Uterus (tissue), 4 donors: ENCODE measurements around the gene ITGA11. TPM values are rescaled to one million over a fixed set of nuclear protein-coding genes. Genes with fewer than 3 reads are reported as not detected.

Experiments used
- DNase-seq, 2 donors: peaks; one replicate each; pipeline ENCODE4 v3.0.0-alpha.2; 2019 to 2020
- H3K27ac ChIP-seq, 2 donors: fragments of 200-600 bp; sonication (generic); 1 replicate in 1 of 2; 2 replicates in 1 of 2; pipeline ENCODE4 v1.5.1; 2016 to 2018
- H3K27me3 ChIP-seq, 2 donors: fragments of 200-600 bp; sonication (generic); one replicate each; pipeline ENCODE4 v1.5.1; 2018 to 2019; ENCODE audit warnings: control low read depth in 1 of 2
- H3K36me3 ChIP-seq, 2 donors: fragments of 200-600 bp; sonication (generic); one replicate each; pipeline ENCODE4 v1.5.1; 2019; ENCODE audit warnings: control low read depth in 1 of 2
- H3K4me1 ChIP-seq, 2 donors: fragments of 200-600 bp; sonication (generic); one replicate each; pipeline ENCODE4 v1.5.1; 2018 to 2019; ENCODE audit warnings: control low read depth in 1 of 2
- H3K4me3 ChIP-seq, 2 donors: fragments of 200-600 bp; sonication (generic); 1 replicate in 1 of 2; 2 replicates in 1 of 2; pipeline ENCODE4 v1.5.1; 2018 to 2019; ENCODE audit warnings: mild to moderate bottlenecking in 1 of 2
- H3K9me3 ChIP-seq, 2 donors: fragments of 200-600 bp; sonication (generic); one replicate each; pipeline ENCODE4 v1.5.1; 2019; ENCODE audit warnings: control low read depth in 1 of 2
- CTCF ChIP-seq, 4 experiments: fragments of 200-600 bp in 2 of 4; fragments of 450-650 bp in 2 of 4; sonication (generic) in 2 of 4; IDR thresholded peaks; one replicate each; pipeline ENCODE4 v1.5.1; 2016 to 2019; ENCODE audit warnings: antibody characterized with exemption in 4 of 4, mild to moderate bottlenecking in 2 of 4, moderate library complexity in 1 of 4
- POLR2A ChIP-seq, 2 donors: fragments of 450-650 bp; IDR thresholded peaks; one replicate each; pipeline ENCODE4 v1.6.1; 2016; ENCODE audit warnings: antibody characterized with exemption in 2 of 2, mild to moderate bottlenecking in 1 of 2, moderate library complexity in 1 of 2
- intact Hi-C: fragments of 100-400 bp; cut with DNase I; formaldehyde crosslinking; loops from one replicate; pipeline ENCODE4 v1.15.1; 2023; ENCODE audit warnings: low total_unique reads
- total RNA-seq, 4 donors: library from RNA; depleted of rRNA in 3 of 4; stranded (reverse); fragments of >200 nt in 3 of 4; gene quantifications; one replicate each; pipeline versions ENCODE4 v1.1.0 to v1.2.4, GENCODE V29; 2014 to 2023
- donor health status: DM: yes; HTN: yes; CAD: no.

Gene ITGA11
- total RNA-seq, 4 donors from 2014 or later: 37.3 to 106 (median 61.1) TPM

- no peak for DNase-seq
- H3K27ac ChIP-seq: peak overlapping the region; percentile 70 to 82
- peaks cover 0 to 10% of the 10 kb centered on the region in 2 donors for H3K4me1 ChIP-seq
Measured at GRCh38 chr15:68298336-68298735, 133.6 kb downstream of the ITGA11 start.

GRCh38 chr15:68295014-68295805 lies 136.8 kb downstream of the ITGA11 start:
- intact Hi-C loops: no loop called here
- no peak for DNase-seq
- peak overlapping the region; percentile 49 to 65 for H3K27ac ChIP-seq

More at GRCh38 chr15:68298336-68298735, 133.6 kb downstream of the ITGA11 start:
- Histone ChIP-seq H3K27me3 (no peaks in the 10 kb centered on the region), H3K36me3 (no peaks in the 10 kb centered on the region), H3K4me3 (no peak overlapping the region), H3K9me3 (no peaks in the 10 kb centered on the region)
- intact Hi-C loops: no loop called here
- TF ChIP-seq CTCF (IDR thresholded peaks at IDR 0.05): no peak
- TF ChIP-seq POLR2A (IDR thresholded peaks at IDR 0.05): no peak

GRCh38 chr15:68292967-68293366 lies 139.0 kb downstream of the ITGA11 start:
- intact Hi-C loops: no loop called here
- no peaks in the 10 kb centered on the region for H3K9me3 ChIP-seq
- no peak for TF ChIP-seq POLR2A (IDR thresholded peaks at IDR 0.05)
- TF ChIP-seq CTCF (IDR thresholded peaks at IDR 0.05): no peak
- H3K36me3 ChIP-seq: no peaks in the 10 kb centered on the region
- DNase-seq: no peak
- H3K4me1 ChIP-seq: peaks cover 0 to 8% of the 10 kb centered on the region in 2 donors
- H3K4me3 ChIP-seq: no peak overlapping the region
- H3K27ac ChIP-seq: peak overlapping the region in 1 of 2 donors; percentile 31
- H3K27me3 ChIP-seq: no peaks in the 10 kb centered on the region

More at GRCh38 chr15:68295014-68295805, 136.8 kb downstream of the ITGA11 start:
- peaks cover 0 to 13% of the 10 kb centered on the region in 2 donors for H3K4me1 ChIP-seq
- no peaks in the 10 kb centered on the region for H3K36me3 ChIP-seq
- no peaks in the 10 kb centered on the region for H3K27me3 ChIP-seq
- no peaks in the 10 kb centered on the region for H3K9me3 ChIP-seq
- no peak overlapping the region for H3K4me3 ChIP-seq
- TF ChIP-seq CTCF (IDR thresholded peaks at IDR 0.05) (no peak), POLR2A (IDR thresholded peaks at IDR 0.05) (no peak)

- peak overlapping the region in 1 of 2 donors; percentile 31 for H3K27ac ChIP-seq
- no peak for DNase-seq
- H3K27me3 ChIP-seq: no peaks in the 10 kb centered on the region
- peaks cover 0 to 8% of the 10 kb centered on the region in 2 donors for H3K4me1 ChIP-seq
- intact Hi-C loops: no loop called here
- no peaks in the 10 kb centered on the region for H3K9me3 ChIP-seq
- no peak for TF ChIP-seq CTCF (IDR thresholded peaks at IDR 0.05)
- H3K4me3 ChIP-seq: no peak overlapping the region
- no peaks in the 10 kb centered on the region for H3K36me3 ChIP-seq
Measured at GRCh38 chr15:68292157-68292781, 139.7 kb downstream of the ITGA11 start.

- intact Hi-C loops: no loop called here
- TF ChIP-seq CTCF (IDR thresholded peaks at IDR 0.05): no peak
- TF ChIP-seq POLR2A (IDR thresholded peaks at IDR 0.05): no peak
- Histone ChIP-seq H3K4me3 (no peak overlapping the region), H3K27me3 (no peaks in the 10 kb centered on the region), H3K4me1 (peaks cover 0 to 8% of the 10 kb centered on the region in 2 donors), H3K36me3 (no peaks in the 10 kb centered on the region), H3K27ac (no peak overlapping the region), H3K9me3 (no peaks in the 10 kb centered on the region)
- DNase-seq: no peak
Measured at GRCh38 chr15:68290715-68291114, 141.2 kb downstream of the ITGA11 start.
